HL-60/S4 treated with phorbol 12-myristate 13-acetate at 8.2 ng/mL for 4 days and 3 days (cell line): ENCODE results near the gene GLIS2.

ENCODE experiments used
- in situ Hi-C: fragments of 300-500 bp; cut with MboI; formaldehyde crosslinking; loops from 2 replicates; pipeline ENCODE4 v1.15.0; 2022; ENCODE audit warnings: low sequenced_read_pairs

Gene GLIS2

GRCh38 chr16:4315186-4316107 is at the start of gene GLIS2:
TSS of gene GLIS2 (plus strand) at chr16:4316067. CDS start at chr16:4332281, 16,214 bp downstream.
- in situ Hi-C loops = no loop called here

GRCh38 chr16:4266372-4266771 is 49.5 kb upstream of the GLIS2 start:
- in situ Hi-C loops = no loop called here

- in situ Hi-C loops = no loop called here
Measured at GRCh38 chr16:4270091-4270490, 45.8 kb upstream of the GLIS2 start.

GRCh38 chr16:4270595-4270994 is 45.3 kb upstream of the GLIS2 start:
- in situ Hi-C loops = no loop called here

- in situ Hi-C loops = no loop called here
Measured at GRCh38 chr16:4271176-4272113, 44.4 kb upstream of the GLIS2 start.

- in situ Hi-C loops = no loop called here
Measured at GRCh38 chr16:4272114-4272956, 43.5 kb upstream of the GLIS2 start.

GRCh38 chr16:4273858-4274311 is 42.0 kb upstream of the GLIS2 start:
- in situ Hi-C loops = no loop called here

GRCh38 chr16:4275861-4276260 is 40.0 kb upstream of the GLIS2 start:
- in situ Hi-C loops = no loop called here

GRCh38 chr16:4277987-4278513 is 37.8 kb upstream of the GLIS2 start:
- in situ Hi-C loops = no loop called here

- in situ Hi-C loops = no loop called here
Measured at GRCh38 chr16:4280625-4281024, 35.2 kb upstream of the GLIS2 start.

GRCh38 chr16:4283441-4283840 is 32.4 kb upstream of the GLIS2 start:
- in situ Hi-C loops = no loop called here

- in situ Hi-C loops = no loop called here
Measured at GRCh38 chr16:4283939-4284338, 31.9 kb upstream of the GLIS2 start.

GRCh38 chr16:4285167-4285566 is 30.7 kb upstream of the GLIS2 start:
- in situ Hi-C loops = no loop called here

GRCh38 chr16:4288148-4288921 is 27.5 kb upstream of the GLIS2 start:
- in situ Hi-C loops = no loop called here

GRCh38 chr16:4290236-4290830 is 25.5 kb upstream of the GLIS2 start:
- in situ Hi-C loops = no loop called here

GRCh38 chr16:4291699-4292098 is 24.2 kb upstream of the GLIS2 start:
- in situ Hi-C loops = no loop called here

GRCh38 chr16:4293181-4293716 is 22.6 kb upstream of the GLIS2 start:
- in situ Hi-C loops = no loop called here

- in situ Hi-C loops = no loop called here
Measured at GRCh38 chr16:4293822-4294457, 21.9 kb upstream of the GLIS2 start.
